Stimulated activated CD4-positive, alpha-beta T cell treated with anti-CD3 and anti-CD28 coated beads, Interleukin-12 subunit alpha, Interleukin-12 subunit beta, amount 100 ng/mL, for 48 hours (primary cell): ENCODE results near the gene ARIH2.
"Not testable (repeated sequence)": the region's sequence is repeated elsewhere in the genome, so short reads cannot be mapped to it uniquely, and the experiment has no call there.

Experiments used
- DNase-seq, 3 donors: peaks; one replicate each; pipeline ENCODE4 v3.0.0-alpha.2; 2020; ENCODE audit warnings: low read depth in 2 of 3, low spot score in 1 of 3

Gene ARIH2

GRCh38 chr3:48918388-48919214 lies at the start of gene ARIH2:
ARIH2 (plus strand) TSS chr3:48918842; CDS start chr3:48927559, 8,717 bp downstream.
- peak; percentile 77 to 88 (median 84) for DNase-seq

- no peak for DNase-seq
Measured at GRCh38 chr3:48877671-48878070, 41.0 kb upstream of the ARIH2 start.

- no peak for DNase-seq
Measured at GRCh38 chr3:48879307-48879993, 39.2 kb upstream of the ARIH2 start.

- DNase-seq: no peak
Measured at GRCh38 chr3:48879994-48880377, 38.7 kb upstream of the ARIH2 start.

- DNase-seq: no peak
Measured at GRCh38 chr3:48881006-48881405, 37.6 kb upstream of the ARIH2 start.

GRCh38 chr3:48881652-48882114 lies 37.0 kb upstream of the ARIH2 start:
- no peak for DNase-seq

- no peak for DNase-seq
Measured at GRCh38 chr3:48885753-48886152, 32.9 kb upstream of the ARIH2 start.

- DNase-seq: no peak
Measured at GRCh38 chr3:48891606-48892005, 27.0 kb upstream of the ARIH2 start.

- no peak for DNase-seq
Measured at GRCh38 chr3:48894516-48894915, 24.1 kb upstream of the ARIH2 start.

- DNase-seq: no peak
Measured at GRCh38 chr3:48896936-48897335, 21.7 kb upstream of the ARIH2 start.

GRCh38 chr3:48897460-48898376 lies 20.9 kb upstream of the ARIH2 start:
- no peak for DNase-seq

- peak; percentile 85 to 91 (median 86) for DNase-seq
Measured at GRCh38 chr3:48898383-48899234, 20.0 kb upstream of the ARIH2 start, which contains the start of gene SLC25A20. SLC25A20 (minus strand) TSS chr3:48898882; CDS start chr3:48898794, 88 bp downstream.

GRCh38 chr3:48899273-48899672 lies 19.4 kb upstream of the ARIH2 start:
- DNase-seq: no peak

GRCh38 chr3:48907026-48907425 lies 11.6 kb upstream of the ARIH2 start:
- not testable (repeated sequence) for DNase-seq

- DNase-seq: peak in 1 of 3 donors; percentile 19
Measured at GRCh38 chr3:48915296-48915695, 3.3 kb upstream of the ARIH2 start.

GRCh38 chr3:48919215-48920138 lies 835 bp downstream of the ARIH2 start:
- DNase-seq: peak; percentile 40 to 59 (median 44)

GRCh38 chr3:48926425-48927392 lies 8.1 kb downstream of the ARIH2 start:
- DNase-seq: peak in 1 of 3 donors; percentile 20

GRCh38 chr3:48927928-48928327 lies 9.3 kb downstream of the ARIH2 start:
- no peak for DNase-seq
